KMS-11 (cell line): Measurements from ENCODE around the gene GABRR3.

Experiments used
- H2AFZ ChIP-seq: fragments of 200-600 bp; sonication (generic); 2 replicates; pipeline ENCODE4 v1.6.1; 2016; ENCODE audit warnings: antibody characterized with exemption, mixed run types, low read depth
- H3K27ac ChIP-seq: fragments of 200-600 bp; sonication (generic); 2 replicates; pipeline ENCODE4 v1.6.1; 2016; ENCODE audit warnings: mild to moderate bottlenecking, mixed run types
- H3K27me3 ChIP-seq: fragments of 200-600 bp; sonication (generic); 2 replicates; pipeline ENCODE4 v1.6.1; 2017; ENCODE audit warnings: mild to moderate bottlenecking, low read depth, mixed run types, moderate library complexity; ENCODE audit not compliant: insufficient read depth
- H3K36me3 ChIP-seq: fragments of 200-600 bp; sonication (generic); 2 replicates; pipeline ENCODE4 v1.6.1; 2017; ENCODE audit warnings: mild to moderate bottlenecking, mixed run types; ENCODE audit not compliant: insufficient read depth
- H3K4me1 ChIP-seq: fragments of 200-600 bp; sonication (generic); 2 replicates; pipeline ENCODE4 v1.6.1; 2016; ENCODE audit warnings: mild to moderate bottlenecking, low read depth, mixed run types; ENCODE audit not compliant: poor library complexity, severe bottlenecking
- H3K4me2 ChIP-seq: fragments of 200-600 bp; sonication (generic); 2 replicates; pipeline ENCODE4 v1.7.0; 2016; ENCODE audit warnings: mild to moderate bottlenecking, mixed run types
- H3K4me3 ChIP-seq: fragments of 200-600 bp; sonication (generic); IDR thresholded peaks from 2 replicates; pipeline ENCODE4 v1.6.1; 2017; ENCODE audit warnings: low read depth, low read length, mixed read lengths; ENCODE audit not compliant: insufficient read depth
- H3K79me2 ChIP-seq: fragments of 200-600 bp; sonication (generic); 2 replicates; pipeline ENCODE4 v1.6.1; 2016; ENCODE audit warnings: low read depth, mixed run types; ENCODE audit not compliant: insufficient read depth
- H3K9ac ChIP-seq: fragments of 200-600 bp; sonication (generic); 2 replicates; pipeline ENCODE4 v1.6.1; 2016; ENCODE audit warnings: mild to moderate bottlenecking, mixed run types
- H4K20me1 ChIP-seq: fragments of 200-600 bp; sonication (generic); 2 replicates; pipeline ENCODE4 v1.6.1; 2016; ENCODE audit warnings: mild to moderate bottlenecking, mixed run types; ENCODE audit not compliant: insufficient read depth
- TF ChIP-seq, protein P1 (sequence below): fragments of 200-600 bp; sonication (generic); conservative IDR thresholded peaks from 2 replicates; pipeline ENCODE4 v1.6.1; 2017; ENCODE audit warnings: low read depth, mild to moderate bottlenecking, antibody characterized with exemption, low read length, moderate library complexity, mixed read lengths

GABRR3 gene

DNA sequence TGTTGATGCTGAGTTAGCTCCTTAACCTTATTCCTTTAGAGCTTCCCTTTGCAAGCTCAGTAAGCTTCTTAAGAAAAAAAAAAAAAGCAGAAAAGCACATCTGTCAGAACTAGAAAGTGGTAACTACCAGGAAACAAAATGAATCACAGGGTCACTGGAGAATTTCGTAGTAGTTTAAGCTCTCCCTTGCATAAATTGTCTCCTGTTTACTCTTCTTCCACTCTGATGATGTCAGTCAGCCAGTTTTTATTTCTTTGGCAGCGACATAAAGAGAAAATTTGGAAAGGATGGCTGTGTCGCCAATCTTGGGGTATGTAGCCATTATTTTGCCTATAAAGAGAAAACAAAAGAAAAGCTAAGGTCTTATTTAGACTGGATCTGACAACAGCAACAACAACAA, 3.2 kb upstream of the GABRR3 start:
- Histone ChIP-seq H3K4me1 (no peaks in the 10 kb centered on the region), H3K79me2 (no peaks in the 10 kb centered on the region), H3K27ac (no peak overlapping the region), H3K4me3 (no peak overlapping the region), H3K27me3 (no peaks in the 10 kb centered on the region), H3K9ac (no peak overlapping the region), H3K4me2 (no peak overlapping the region), H4K20me1 (no peaks in the 10 kb centered on the region), H3K36me3 (no peaks in the 10 kb centered on the region), H2AFZ (no peak overlapping the region)
- TF ChIP-seq, protein P1, sequence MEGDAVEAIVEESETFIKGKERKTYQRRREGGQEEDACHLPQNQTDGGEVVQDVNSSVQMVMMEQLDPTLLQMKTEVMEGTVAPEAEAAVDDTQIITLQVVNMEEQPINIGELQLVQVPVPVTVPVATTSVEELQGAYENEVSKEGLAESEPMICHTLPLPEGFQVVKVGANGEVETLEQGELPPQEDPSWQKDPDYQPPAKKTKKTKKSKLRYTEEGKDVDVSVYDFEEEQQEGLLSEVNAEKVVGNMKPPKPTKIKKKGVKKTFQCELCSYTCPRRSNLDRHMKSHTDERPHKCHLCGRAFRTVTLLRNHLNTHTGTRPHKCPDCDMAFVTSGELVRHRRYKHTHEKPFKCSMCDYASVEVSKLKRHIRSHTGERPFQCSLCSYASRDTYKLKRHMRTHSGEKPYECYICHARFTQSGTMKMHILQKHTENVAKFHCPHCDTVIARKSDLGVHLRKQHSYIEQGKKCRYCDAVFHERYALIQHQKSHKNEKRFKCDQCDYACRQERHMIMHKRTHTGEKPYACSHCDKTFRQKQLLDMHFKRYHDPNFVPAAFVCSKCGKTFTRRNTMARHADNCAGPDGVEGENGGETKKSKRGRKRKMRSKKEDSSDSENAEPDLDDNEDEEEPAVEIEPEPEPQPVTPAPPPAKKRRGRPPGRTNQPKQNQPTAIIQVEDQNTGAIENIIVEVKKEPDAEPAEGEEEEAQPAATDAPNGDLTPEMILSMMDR, result no peak

DNA sequence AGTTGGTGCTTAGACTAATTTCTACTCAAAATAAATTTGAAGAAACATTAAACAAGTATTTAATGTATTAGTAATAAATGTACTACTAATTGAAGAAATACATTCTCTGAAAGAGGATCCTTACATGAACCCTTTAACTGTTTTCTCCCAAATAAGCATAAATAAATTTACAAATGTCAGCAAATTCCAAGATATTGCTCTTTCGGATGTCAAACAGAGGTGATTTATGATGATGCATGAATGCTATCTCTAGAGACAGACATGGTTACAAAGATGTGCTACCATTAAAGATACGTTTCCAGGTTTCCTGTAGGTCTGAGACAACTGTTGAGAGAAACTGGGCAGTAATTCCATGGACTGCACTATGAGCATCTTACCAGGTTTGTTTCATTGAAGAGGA, 629 bp downstream of the GABRR3 start:
- Histone ChIP-seq H4K20me1 (no peaks in the 10 kb centered on the region), H3K4me2 (no peak overlapping the region), H3K27ac (no peak overlapping the region)

DNA sequence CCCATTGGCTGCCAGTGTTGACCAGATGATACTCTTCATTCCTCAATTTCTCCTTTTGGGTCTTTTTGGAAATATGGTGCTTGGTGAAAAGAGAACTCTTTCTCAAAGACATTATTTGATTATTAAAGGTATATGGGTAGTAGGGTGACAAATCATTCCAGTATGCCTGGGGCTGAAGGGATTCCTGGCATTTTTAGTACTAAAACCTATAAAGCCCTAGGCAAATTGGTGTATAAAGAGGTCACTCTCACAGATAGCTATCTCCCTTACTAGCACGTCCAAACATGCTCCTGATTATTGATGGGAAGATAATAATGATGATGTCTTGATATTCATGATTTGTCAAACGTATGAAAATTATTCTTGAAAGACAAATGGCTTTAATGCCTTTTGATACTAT, 1.1 kb downstream of the GABRR3 start:
- TF ChIP-seq, protein P1, result no peak
- Histone ChIP-seq H3K4me1 (no peaks in the 10 kb centered on the region), H3K27ac (no peak overlapping the region), H3K27me3 (no peaks in the 10 kb centered on the region), H3K4me2 (no peak overlapping the region), H3K9ac (no peak overlapping the region), H3K79me2 (no peaks in the 10 kb centered on the region), H3K36me3 (no peaks in the 10 kb centered on the region), H4K20me1 (no peaks in the 10 kb centered on the region), H3K4me3 (no peak overlapping the region), H2AFZ (no peak overlapping the region)

More for the DNA sequence above, 629 bp downstream of the GABRR3 start:
- no peaks in the 10 kb centered on the region for H3K79me2 ChIP-seq
- no peaks in the 10 kb centered on the region for H3K4me1 ChIP-seq
- H3K27me3 ChIP-seq, result no peaks in the 10 kb centered on the region
- no peaks in the 10 kb centered on the region for H3K36me3 ChIP-seq
- H2AFZ ChIP-seq, result no peak overlapping the region
- no peak overlapping the region for H3K9ac ChIP-seq
- TF ChIP-seq, protein P1, result no peak
- no peak overlapping the region for H3K4me3 ChIP-seq

DNA sequence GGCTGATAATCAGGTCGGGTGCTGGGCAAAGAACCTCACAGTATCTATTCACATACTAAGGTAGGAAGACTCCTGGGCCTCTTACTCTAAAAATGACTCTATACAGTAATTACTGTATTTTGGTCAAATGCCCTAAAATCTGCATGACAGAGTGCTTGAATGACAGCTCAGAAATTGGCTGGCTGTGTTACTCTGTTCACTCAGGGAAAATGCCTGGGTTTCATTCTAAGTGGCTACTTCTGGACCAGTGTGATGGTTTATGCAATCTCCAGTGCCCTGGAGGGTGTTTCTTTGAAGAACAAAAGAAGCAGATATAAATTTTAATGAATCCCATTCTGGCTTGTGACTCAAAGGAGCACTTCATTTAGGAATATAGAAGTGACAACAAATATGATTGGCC, 2.2 kb downstream of the GABRR3 start:
- Histone ChIP-seq H2AFZ (no peak overlapping the region), H3K4me2 (no peak overlapping the region), H3K79me2 (no peaks in the 10 kb centered on the region), H3K27ac (no peak overlapping the region), H3K36me3 (no peaks in the 10 kb centered on the region), H4K20me1 (no peaks in the 10 kb centered on the region), H3K9ac (no peak overlapping the region), H3K4me3 (no peak overlapping the region), H3K4me1 (no peaks in the 10 kb centered on the region), H3K27me3 (no peaks in the 10 kb centered on the region)
- TF ChIP-seq, protein P1, result no peak
